Stimulated activated CD4-positive, alpha-beta T cell treated with anti-CD3 and anti-CD28 coated beads, TNF-alpha, amount 100 ng/mL, for 24 hours (primary cell): Measurements from ENCODE around the gene BCL10.

Source experiments
- DNase-seq, 3 experiments: peaks; one replicate each; pipeline ENCODE4 v3.0.0-alpha.2; 2020; ENCODE audit warnings: low read depth in 3 of 3

BCL10 gene

GRCh38 chr1:85220756-85221201 lies 55.7 kb downstream of the BCL10 start:
- DNase-seq, result no peak

- DNase-seq, result no peak
Measured at GRCh38 chr1:85219853-85220610, 56.4 kb downstream of the BCL10 start.

- DNase-seq, result no peak
Measured at GRCh38 chr1:85216697-85217096, 59.7 kb downstream of the BCL10 start.
